Nucleus accumbens (tissue), 56 donors: ENCODE results near the gene SYF2.
"Not testable (repeated sequence)": the region's sequence is repeated elsewhere in the genome, so short reads cannot be mapped to it uniquely, and the experiment has no call there.

Experiments
- DNase-seq, 56 donors: peaks; one replicate each; lab custom pipeline; 2025; lab: John Stamatoyannopoulos, UW

SYF2 gene

GRCh38 chr1:25247024-25247828 lies 14.9 kb upstream of the SYF2 start, which contains the start of gene RSRP1:
TSS of gene RSRP1 (minus strand) at chr1:25247454. CDS start at chr1:25246963, 491 bp downstream.
- DNase-seq, result peak; percentile 75 to 100 (median 98)

DNA sequence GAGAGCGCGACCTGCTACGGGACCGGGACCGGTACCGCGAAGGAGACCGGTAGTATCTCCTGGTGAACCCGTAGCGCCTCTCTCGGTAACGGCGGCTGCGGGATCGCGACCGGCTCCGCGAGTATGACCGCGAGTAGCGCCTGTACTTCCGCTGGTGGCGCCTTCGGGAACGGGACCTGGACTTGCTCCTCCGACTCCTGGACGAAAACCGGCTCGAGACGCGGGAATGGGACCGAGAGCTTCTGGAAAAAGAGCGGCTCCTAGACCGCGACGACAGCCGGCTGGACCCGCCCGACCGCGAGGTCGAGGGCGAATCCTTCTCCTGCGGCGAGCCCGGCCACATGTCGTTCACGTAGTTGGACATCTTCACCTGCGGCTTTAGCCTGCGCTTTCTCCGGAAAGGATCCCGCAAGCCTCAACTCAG lies 14.3 kb upstream of the SYF2 start:
- DNase-seq, result peak in 17 of 56 donors; percentile 23 to 63 (median 43)

DNA sequence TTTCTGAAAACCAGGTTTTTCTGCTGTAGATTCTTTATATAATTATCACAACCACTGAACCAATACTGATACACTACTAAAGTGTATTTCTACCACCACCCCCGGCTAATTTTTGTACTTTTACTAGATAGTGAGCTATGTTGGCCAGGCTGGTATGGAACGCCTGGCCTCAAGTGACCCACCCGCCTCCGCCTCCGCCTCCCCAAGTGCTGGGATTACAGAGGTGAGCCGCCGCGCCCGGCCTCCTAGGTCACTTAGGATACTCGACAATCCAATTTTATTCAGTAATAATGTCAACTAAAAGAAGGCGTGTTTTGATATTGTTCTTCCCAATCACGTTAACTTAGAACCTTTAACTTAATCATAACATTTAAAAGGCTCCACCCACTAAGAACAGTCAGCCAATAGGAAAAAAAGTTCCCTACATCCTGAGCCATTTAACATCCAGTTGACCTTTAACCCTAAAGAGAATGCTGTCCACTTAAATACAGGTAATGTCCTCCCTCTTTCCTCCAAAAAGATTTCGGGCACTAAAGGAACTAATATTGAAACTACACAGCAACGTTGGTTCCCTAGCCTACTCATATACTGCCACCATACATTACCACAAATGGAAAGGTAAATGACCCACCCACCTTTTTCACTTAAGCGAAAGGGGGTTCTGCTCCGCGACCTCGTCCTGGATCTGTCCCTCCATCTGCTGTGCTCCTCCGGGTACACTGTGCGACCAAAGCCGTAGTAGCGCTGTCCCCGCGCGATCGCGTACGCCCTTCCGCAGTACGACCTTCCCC lies 13.7 kb upstream of the SYF2 start:
- DNase-seq, result no peak

GRCh38 chr1:25245393-25245792 lies 13.1 kb upstream of the SYF2 start:
- peak in 1 of 56 donors; percentile 9 for DNase-seq

GRCh38 chr1:25243907-25244306 lies 11.6 kb upstream of the SYF2 start:
- DNase-seq, result no peak

DNA sequence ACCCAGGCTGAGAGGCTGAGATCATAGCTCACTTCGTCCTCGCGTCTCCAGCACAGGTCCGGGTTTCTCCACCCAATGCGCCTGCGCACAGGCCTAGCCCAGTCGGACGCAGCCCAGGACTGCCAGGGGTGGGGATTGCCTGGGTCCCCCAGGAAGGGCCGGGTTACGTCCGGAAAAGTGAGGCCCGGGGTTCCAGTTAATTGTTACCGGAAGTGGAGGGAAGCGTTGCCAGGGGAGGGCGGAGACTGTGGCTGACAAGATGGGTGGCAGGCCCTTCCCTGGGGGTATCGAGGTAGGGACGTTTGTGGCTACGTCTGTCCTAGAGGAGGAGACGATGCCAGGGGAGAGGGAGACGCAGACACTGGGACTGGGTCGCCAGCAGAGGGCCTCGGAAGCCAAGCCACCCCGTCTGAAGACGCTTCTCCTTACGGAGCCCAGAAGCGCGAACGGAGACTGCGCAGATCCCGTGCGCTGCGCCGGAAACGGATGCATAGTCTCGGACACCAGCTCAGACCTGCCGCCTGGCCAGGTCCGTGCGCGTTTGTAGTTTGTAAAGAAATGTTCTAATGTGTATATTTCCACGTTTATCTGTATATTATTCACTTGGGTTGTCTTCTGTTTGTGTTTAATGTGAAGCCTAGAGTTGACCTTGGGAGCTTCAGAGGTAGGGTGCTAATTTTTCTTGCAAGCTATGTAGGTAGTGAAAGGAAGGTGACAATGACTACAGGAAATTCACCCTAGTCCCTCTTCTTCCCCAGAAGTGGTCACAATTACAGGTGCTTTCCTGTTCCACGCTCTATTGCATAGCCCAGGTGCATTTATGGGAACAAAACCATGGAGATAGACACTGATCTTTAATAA lies 7.6 kb upstream of the SYF2 start:
- DNase-seq, result peak; percentile 41 to 95 (median 82)

- no peak for DNase-seq
Measured at GRCh38 chr1:25238046-25238445, 5.7 kb upstream of the SYF2 start.

- DNase-seq, result not testable (repeated sequence)
Measured at GRCh38 chr1:25236261-25236660, 4.0 kb upstream of the SYF2 start.

DNA sequence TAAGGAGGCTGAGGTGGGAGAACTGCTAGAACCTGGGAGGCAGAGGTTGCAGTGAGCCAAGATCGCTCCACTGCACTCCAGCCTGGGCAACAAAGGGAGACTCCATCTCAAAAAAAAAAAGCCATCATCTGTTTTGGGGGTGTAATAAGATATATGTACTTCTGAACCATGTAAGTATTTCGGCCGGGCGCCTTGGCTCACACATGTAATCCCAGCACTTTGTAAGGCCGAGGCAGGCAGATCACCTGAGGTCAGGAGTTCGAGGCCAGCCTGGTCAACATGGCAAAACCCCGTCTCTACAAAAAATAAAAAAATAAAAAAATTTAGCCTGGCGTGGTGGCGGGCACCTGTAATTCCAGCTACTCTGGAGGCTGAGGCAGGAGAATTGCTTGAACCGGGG lies 3.1 kb upstream of the SYF2 start:
- DNase-seq, result not testable (repeated sequence)

DNA sequence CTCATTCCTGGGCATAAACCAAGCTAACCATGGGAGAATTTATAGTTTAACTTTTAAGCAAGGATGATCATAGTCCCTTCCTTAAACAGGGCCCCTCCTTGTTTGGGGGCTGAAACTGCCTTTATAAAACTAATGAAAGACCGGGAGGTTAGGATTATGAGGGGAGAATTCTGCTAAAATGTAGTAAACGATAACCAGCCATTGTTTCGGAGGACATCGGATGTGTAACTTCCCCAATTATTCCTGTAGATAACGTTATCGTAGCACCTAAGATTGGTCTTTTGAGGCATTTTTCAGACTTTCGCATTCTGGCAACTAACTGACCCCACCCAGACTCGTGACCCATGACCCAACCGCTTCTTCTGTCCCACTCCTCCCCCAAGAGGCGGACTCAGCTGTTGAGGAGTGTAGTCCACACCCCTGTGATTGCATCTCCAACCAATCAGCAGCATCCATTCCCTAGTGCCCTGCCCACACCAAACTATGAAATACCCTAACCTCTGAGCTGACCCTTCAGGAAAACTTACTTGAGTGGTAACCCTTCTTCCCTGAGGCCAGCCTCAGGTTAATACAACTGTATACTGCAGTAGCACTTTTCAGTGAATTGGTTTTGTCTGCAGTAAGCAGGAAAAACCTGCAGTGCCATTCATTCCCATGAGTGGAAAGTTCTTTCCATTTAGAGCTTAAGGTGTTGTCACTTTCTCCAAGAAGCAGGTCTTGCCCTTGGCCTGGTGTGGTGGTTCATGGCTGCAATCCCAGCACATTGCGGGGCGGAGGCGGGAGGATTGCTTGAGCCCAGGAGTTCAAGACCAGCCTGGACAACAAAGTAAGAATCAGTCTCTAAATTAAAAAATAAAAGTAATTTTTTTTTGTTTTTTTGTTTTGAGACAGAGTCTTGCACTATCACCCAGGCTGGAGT lies 823 bp upstream of the SYF2 start:
- DNase-seq, result peak in 50 of 56 donors; percentile 5 to 84 (median 49)

DNA sequence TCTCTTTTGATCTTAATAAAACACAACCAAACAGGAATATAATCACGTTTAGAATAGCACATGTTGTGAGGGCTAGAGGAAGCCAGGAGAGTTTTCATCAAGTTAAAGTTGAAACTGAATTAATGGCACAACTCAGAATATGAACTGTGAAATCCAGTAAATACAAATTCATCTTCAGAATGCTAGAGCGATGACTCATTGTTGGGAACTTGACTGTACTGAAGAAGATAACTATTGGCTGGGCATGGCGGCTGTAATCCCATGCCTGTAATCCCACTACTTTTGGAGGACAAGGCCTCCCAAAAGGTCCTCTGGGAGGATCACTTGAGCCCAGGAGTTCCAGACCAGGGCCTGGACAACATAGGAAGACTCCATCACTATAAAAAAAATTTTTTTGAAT lies 8.8 kb downstream of the SYF2 start:
- no peak for DNase-seq

GRCh38 chr1:25222606-25223005 lies 9.7 kb downstream of the SYF2 start:
- no peak for DNase-seq

- DNase-seq, result no peak
Measured at GRCh38 chr1:25220666-25221065, 11.6 kb downstream of the SYF2 start.

DNA sequence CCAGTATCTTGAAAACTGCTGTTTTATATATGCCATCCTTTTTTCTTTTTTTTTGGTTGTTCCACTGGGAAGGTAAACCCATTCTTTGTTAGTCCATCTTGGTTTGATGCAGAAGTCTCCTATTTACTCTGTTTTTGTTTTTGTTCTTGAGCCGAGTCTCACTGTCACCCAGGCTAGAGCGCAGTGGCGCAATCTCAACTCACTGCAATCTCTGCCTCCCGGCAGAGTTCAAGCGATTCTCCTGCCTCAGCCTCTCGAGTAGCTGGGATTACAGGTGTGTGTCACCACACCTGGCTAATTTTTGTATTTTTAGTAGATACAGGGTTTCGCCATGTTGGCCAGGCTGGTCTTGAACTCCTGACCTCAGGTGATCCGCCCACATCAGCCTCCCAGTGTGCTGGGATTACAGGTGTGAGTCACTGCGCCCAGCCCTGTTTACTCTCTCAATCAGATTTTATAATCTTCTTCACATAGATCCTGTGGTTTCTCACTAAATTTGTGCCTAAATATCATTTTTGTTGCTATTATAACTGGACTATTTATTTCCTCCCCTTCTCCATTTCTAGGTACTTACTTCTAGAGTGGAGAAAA lies 12.5 kb downstream of the SYF2 start:
- no peak for DNase-seq

DNA sequence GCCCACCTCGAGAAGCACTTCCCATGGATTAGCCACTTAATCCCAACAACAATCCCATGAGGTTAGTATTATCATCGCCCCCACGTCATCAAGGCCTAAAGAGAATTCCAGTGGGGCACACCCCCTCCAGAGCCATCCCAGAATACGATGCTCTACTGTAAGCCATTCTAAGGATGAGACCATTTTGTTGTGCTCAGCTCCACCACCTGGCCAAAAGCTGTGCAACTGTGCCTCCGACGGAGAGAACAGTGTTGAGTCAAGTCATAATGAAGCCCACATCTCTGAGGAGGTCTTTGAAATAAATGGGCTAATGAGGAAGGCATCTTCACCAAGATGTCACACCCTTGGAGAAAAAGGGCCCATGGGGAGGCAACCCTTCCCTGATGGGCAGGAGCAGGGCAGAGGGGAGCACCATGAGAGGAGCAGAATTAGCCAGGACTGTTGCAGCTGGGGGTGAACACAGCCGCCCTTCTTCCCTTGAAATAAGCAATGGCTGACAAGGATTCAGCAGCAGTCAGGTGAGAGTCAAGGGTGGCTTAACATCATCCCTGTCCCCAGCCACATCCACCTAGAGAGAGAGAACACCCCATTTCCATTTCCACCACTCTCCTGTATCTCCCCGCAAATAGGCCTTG lies 14.6 kb downstream of the SYF2 start:
- no peak for DNase-seq

GRCh38 chr1:25217015-25217414 lies 15.3 kb downstream of the SYF2 start:
- DNase-seq, result no peak

GRCh38 chr1:25216123-25216522 lies 16.2 kb downstream of the SYF2 start:
- DNase-seq, result no peak

- DNase-seq, result no peak
Measured at GRCh38 chr1:25212725-25213124, 19.6 kb downstream of the SYF2 start.

- DNase-seq, result no peak
Measured at GRCh38 chr1:25210728-25211127, 21.6 kb downstream of the SYF2 start.
